Fibroblast of lung (primary cell): ENCODE measurements around the gene CLTA. TPM values are rescaled to one million over a fixed set of nuclear protein-coding genes. Genes with fewer than 3 reads are reported as not detected.
"Not testable (repeated sequence)": the region's sequence is repeated elsewhere in the genome, so short reads cannot be mapped to it uniquely, and the experiment has no call there.

Experiments used
- DNase-seq, 2 donors: peaks; one replicate each; pipeline versions ENCODE4 v3.0.0 to v3.0.0-alpha.2; 2010; ENCODE audit warnings: low read depth in 2 of 2
- H2AFZ ChIP-seq: 2 replicates; pipeline ENCODE4 v1.5.1; 2012; ENCODE audit warnings: low read length, control low read depth, inconsistent platforms
- H3K27ac ChIP-seq: 2 replicates; pipeline ENCODE4 v1.5.1; 2011; ENCODE audit warnings: low read length, control low read depth; ENCODE audit not compliant: insufficient read depth
- H3K27me3 ChIP-seq: 2 replicates; pipeline ENCODE4 v1.5.1; 2011; ENCODE audit warnings: mild to moderate bottlenecking, low read length; ENCODE audit not compliant: control insufficient read depth, insufficient read depth
- H3K36me3 ChIP-seq: 2 replicates; pipeline ENCODE4 v1.5.1; 2011; ENCODE audit warnings: low read length; ENCODE audit not compliant: control insufficient read depth, insufficient read depth
- H3K4me1 ChIP-seq: 2 replicates; pipeline ENCODE4 v1.5.1; 2011; ENCODE audit warnings: low read length; ENCODE audit not compliant: control insufficient read depth, insufficient read depth; ENCODE audit errors: extremely low read depth
- H3K4me2 ChIP-seq: 2 replicates; pipeline ENCODE4 v1.5.1; 2011; ENCODE audit warnings: low read length, control low read depth; ENCODE audit not compliant: insufficient read depth; ENCODE audit errors: extremely low read depth
- H3K4me3 ChIP-seq, 4 experiments: fragments of 200-600 bp in 1 of 4; sonication (generic) in 1 of 4; replicated peaks in 1 of 4; 2 replicates each; pipeline ENCODE4 v1.5.1; 2011 to 2016; ENCODE audit warnings: low read length in 4 of 4, low read depth in 3 of 4, mild to moderate bottlenecking in 3 of 4, control low read depth in 2 of 4, inconsistent platforms in 1 of 4, mixed read lengths in 1 of 4; ENCODE audit not compliant: insufficient read depth in 1 of 4; ENCODE audit errors: control extremely low read depth in 1 of 4
- H3K79me2 ChIP-seq: 2 replicates; pipeline ENCODE4 v1.5.1; 2012; ENCODE audit warnings: mild to moderate bottlenecking, low read length, inconsistent platforms; ENCODE audit not compliant: control insufficient read depth, insufficient read depth
- H3K9ac ChIP-seq: 2 replicates; pipeline ENCODE4 v1.5.1; 2011; ENCODE audit warnings: mild to moderate bottlenecking, low read length, control low read depth; ENCODE audit not compliant: insufficient read depth
- H3K9me3 ChIP-seq: 2 replicates; pipeline ENCODE4 v1.5.1; 2012; ENCODE audit warnings: low read depth, low read length; ENCODE audit not compliant: control insufficient read depth, insufficient read depth
- H4K20me1 ChIP-seq: 2 replicates; pipeline ENCODE4 v1.5.1; 2011; ENCODE audit warnings: low read length; ENCODE audit not compliant: control insufficient read depth, insufficient read depth; ENCODE audit errors: extremely low read depth
- EZH2 ChIP-seq: IDR thresholded peaks from 2 replicates; pipeline ENCODE4 v1.5.1; 2012; ENCODE audit warnings: low read length, control low read depth, mild to moderate bottlenecking; ENCODE audit errors: missing control alignments
- polyA plus RNA-seq, 2 donors: library from polyadenylated mRNA; depleted of rRNA in 1 of 2; stranded (reverse) in 1 of 2; unstranded in 1 of 2; fragments of >200 nt; gene quantifications; 2 replicates each; pipeline ENCODE4 v1.2.1, GENCODE V29; 2011 to 2012; ENCODE audit warnings: missing spikeins in 1 of 2
- total RNA-seq: library from RNA; depleted of rRNA; stranded (reverse); fragments of >200 nt; gene quantifications from 2 replicates; pipeline ENCODE4 v1.2.1, GENCODE V29; 2014
- TF ChIP-seq, protein P1 (sequence below), 2 donors: IDR thresholded peaks in 1 of 2; conservative IDR thresholded peaks in 1 of 2; 1 replicate in 1 of 2; 2 replicates in 1 of 2; pipeline ENCODE4 v1.5.1; 2011 to 2012; ENCODE audit warnings: low read length in 2 of 2, control low read depth in 1 of 2, inconsistent platforms in 1 of 2, low read depth in 1 of 2, mild to moderate bottlenecking in 1 of 2

CLTA gene
- total and polyA plus RNA-seq, 2 donors (not counting 1 experiment from before 2014, with no cell fraction given) = 238 to 341 TPM

- H3K9me3 ChIP-seq = no peaks in the 10 kb centered on the region
- no peak overlapping the region for H3K27ac ChIP-seq
- H3K4me1 ChIP-seq = no peaks in the 10 kb centered on the region
- H3K27me3 ChIP-seq = no peaks in the 10 kb centered on the region
- no peak overlapping the region for H3K4me2 ChIP-seq
- no peaks in the 10 kb centered on the region for H3K79me2 ChIP-seq
- H3K9ac ChIP-seq = no peak overlapping the region
- H2AFZ ChIP-seq = no peak overlapping the region
- no peak overlapping the region for H3K4me3 ChIP-seq
- H3K36me3 ChIP-seq = peaks cover 23% of the 10 kb centered on the region
- peak in 1 of 2 donors; percentile 46 for DNase-seq
- H4K20me1 ChIP-seq = no peaks in the 10 kb centered on the region
- TF ChIP-seq EZH2 = no peak
- TF ChIP-seq, protein P1, sequence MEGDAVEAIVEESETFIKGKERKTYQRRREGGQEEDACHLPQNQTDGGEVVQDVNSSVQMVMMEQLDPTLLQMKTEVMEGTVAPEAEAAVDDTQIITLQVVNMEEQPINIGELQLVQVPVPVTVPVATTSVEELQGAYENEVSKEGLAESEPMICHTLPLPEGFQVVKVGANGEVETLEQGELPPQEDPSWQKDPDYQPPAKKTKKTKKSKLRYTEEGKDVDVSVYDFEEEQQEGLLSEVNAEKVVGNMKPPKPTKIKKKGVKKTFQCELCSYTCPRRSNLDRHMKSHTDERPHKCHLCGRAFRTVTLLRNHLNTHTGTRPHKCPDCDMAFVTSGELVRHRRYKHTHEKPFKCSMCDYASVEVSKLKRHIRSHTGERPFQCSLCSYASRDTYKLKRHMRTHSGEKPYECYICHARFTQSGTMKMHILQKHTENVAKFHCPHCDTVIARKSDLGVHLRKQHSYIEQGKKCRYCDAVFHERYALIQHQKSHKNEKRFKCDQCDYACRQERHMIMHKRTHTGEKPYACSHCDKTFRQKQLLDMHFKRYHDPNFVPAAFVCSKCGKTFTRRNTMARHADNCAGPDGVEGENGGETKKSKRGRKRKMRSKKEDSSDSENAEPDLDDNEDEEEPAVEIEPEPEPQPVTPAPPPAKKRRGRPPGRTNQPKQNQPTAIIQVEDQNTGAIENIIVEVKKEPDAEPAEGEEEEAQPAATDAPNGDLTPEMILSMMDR (conservative IDR thresholded peaks at IDR 0.05 in 1 of 2, IDR thresholded peaks at IDR 0.05 in 1 of 2; ENCODE audit: low read depth in 1 of 2, low read length in 2 of 2) = no peak
Measured at GRCh38 chr9:36222449-36222848, 31.7 kb downstream of the CLTA start.

GRCh38 chr9:36237230-36237629 lies 46.5 kb downstream of the CLTA start:
- H3K27ac ChIP-seq = no peak overlapping the region
- no peaks in the 10 kb centered on the region for H3K79me2 ChIP-seq
- no peak overlapping the region for H2AFZ ChIP-seq
- H3K9ac ChIP-seq = no peak overlapping the region
- H3K36me3 ChIP-seq = peaks cover 4% of the 10 kb centered on the region
- DNase-seq = no peak
- no peaks in the 10 kb centered on the region for H3K27me3 ChIP-seq
- H3K9me3 ChIP-seq = no peaks in the 10 kb centered on the region
- H4K20me1 ChIP-seq = no peaks in the 10 kb centered on the region
- no peaks in the 10 kb centered on the region for H3K4me1 ChIP-seq
- no peak overlapping the region for H3K4me2 ChIP-seq
- H3K4me3 ChIP-seq = no peak overlapping the region
- no peak for TF ChIP-seq EZH2
- TF ChIP-seq, protein P1 (conservative IDR thresholded peaks at IDR 0.05 in 1 of 2, IDR thresholded peaks at IDR 0.05 in 1 of 2; ENCODE audit: low read depth in 1 of 2, low read length in 2 of 2) = no peak

GRCh38 chr9:36239205-36239604 lies 48.5 kb downstream of the CLTA start:
- not testable (repeated sequence) for H2AFZ ChIP-seq, H3K4me3 ChIP-seq, H3K4me1 ChIP-seq, H3K9ac ChIP-seq, H4K20me1 ChIP-seq, H3K27me3 ChIP-seq, DNase-seq, H3K9me3 ChIP-seq, H3K79me2 ChIP-seq, H3K4me2 ChIP-seq, H3K27ac ChIP-seq, H3K36me3 ChIP-seq

- H3K36me3 ChIP-seq, H3K4me3 ChIP-seq, H4K20me1 ChIP-seq, H3K9ac ChIP-seq, H3K27ac ChIP-seq, H3K4me1 ChIP-seq, H2AFZ ChIP-seq, H3K27me3 ChIP-seq, H3K79me2 ChIP-seq, H3K9me3 ChIP-seq, DNase-seq, H3K4me2 ChIP-seq: not testable (repeated sequence)
Measured at GRCh38 chr9:36239675-36240074, 49.0 kb downstream of the CLTA start.
